GM19468 (cell line): ENCODE results near the gene DPEP1.
"Not testable (repeated sequence)": the region's sequence is repeated elsewhere in the genome, so short reads cannot be mapped to it uniquely, and the experiment has no call there.

Experiments
- ATAC-seq: cut with Tn5 transposase; IDR thresholded peaks from one replicate; pipeline ENCODE4 v1.9.1; 2021; ENCODE audit warnings: mild to moderate bottlenecking, moderate library complexity, moderate number of reproducible peaks; ENCODE audit not compliant: unreplicated experiment; ENCODE audit errors: extremely low read depth

DPEP1 gene

GRCh38 chr16:89576153-89577054, 37.0 kb upstream of the DPEP1 start:
- no peak for ATAC-seq

DNA sequence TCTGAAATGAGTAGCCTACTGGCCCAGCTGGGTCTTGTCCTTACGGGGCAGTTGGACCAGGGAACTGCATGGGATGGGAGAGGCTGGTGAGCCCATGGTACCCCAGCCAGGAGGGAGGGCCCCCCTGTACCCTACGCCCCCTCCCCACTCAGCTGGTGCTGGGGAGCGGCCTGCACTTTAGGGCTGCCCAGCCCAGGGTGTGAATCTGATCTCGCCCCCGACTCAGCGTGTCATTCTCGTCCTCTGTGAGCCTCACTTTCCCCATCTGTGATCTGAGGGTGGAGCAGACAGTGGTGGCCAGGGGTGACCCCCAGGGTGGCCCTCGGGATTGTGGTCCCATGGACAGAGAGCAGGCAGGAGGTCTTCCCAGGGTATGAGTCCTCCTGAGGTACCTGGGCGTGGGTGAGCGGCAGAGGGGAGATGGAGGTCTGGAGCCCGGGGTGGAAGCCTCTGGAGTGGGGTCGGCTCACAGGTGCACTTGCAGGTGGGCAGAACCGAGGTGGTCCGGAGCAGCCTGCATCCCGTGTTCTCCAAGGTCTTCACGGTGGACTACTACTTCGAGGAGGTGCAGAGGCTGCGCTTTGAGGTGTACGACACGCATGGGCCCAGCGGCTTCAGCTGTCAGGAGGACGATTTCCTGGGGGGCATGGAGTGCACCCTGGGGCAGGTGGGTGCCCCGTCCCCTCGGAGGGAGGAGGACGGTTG, 36.2 kb upstream of the DPEP1 start:
- no peak for ATAC-seq

- no peak for ATAC-seq
Observed at GRCh38 chr16:89579351-89579750, 34.1 kb upstream of the DPEP1 start.

DNA sequence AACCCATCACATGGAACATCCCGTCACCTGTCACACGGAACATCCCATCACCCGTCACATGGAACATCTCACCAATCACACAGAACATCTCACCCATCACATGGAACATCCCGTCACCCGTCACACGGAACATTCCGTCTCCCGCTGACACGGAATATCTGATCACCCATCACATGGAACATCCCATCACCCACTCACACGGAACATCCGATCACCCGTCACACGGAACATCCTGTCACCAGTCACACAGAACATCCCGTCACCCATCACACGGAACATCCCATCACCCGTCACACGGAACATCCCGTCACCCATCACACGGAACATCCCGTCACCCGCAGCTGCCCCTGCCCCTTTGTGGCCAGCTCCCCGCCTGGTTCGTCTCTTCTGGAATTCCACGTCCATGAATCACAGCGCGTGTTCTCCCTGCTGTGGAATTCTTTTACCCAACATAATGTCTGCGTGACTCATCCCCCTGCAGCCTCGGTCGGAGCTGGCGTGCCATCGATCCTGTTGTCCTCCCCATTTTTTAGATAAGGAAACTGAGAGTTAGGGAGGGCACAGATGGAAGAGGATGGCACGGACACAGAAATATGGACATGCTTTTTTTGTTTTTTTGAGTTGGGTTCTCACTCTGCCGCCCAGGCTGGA, 32.3 kb upstream of the DPEP1 start:
- no peak for ATAC-seq

- no peak for ATAC-seq
Observed at GRCh38 chr16:89581861-89582563, 31.4 kb upstream of the DPEP1 start.

- no peak for ATAC-seq
Observed at GRCh38 chr16:89582614-89583196, 30.7 kb upstream of the DPEP1 start.

- ATAC-seq = no peak
Observed at GRCh38 chr16:89583197-89583894, 30.1 kb upstream of the DPEP1 start.

DNA sequence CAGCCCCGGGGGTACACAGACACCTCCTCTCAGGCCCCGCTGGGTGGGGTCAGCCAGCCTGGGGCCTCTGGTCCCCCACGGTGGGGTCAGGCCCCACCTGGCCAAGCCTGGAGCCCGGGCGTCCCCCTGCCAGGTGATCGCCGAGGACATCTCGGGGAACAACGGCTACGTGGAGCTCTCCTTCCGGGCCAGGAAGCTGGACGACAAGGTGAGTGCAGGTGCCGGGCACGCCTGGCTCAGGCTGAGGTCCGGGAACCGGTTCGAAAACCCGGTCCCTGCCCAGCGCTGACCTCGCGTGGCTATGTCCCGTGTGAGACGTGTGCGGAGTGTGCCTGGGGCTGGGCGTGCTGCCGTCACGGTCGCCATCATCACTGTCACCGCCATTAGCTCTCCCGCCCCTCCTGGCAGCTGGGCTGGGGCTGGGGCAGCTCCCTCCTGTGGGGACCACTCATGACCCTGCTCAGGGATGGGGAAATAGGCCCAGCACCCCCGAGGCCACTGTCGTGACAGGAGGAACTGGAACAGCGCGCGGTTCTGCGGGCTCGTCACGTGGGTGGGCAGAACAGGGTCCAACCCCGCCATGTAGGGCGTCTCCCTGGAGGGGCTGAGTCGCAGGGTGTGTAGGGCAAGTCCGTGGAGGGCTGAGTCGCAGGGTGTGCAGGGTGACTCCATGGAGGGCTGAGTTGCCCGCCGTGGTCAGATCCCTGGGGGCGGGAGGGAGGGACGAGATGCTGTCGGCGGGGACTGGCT, 29.4 kb upstream of the DPEP1 start:
- no peak for ATAC-seq

DNA sequence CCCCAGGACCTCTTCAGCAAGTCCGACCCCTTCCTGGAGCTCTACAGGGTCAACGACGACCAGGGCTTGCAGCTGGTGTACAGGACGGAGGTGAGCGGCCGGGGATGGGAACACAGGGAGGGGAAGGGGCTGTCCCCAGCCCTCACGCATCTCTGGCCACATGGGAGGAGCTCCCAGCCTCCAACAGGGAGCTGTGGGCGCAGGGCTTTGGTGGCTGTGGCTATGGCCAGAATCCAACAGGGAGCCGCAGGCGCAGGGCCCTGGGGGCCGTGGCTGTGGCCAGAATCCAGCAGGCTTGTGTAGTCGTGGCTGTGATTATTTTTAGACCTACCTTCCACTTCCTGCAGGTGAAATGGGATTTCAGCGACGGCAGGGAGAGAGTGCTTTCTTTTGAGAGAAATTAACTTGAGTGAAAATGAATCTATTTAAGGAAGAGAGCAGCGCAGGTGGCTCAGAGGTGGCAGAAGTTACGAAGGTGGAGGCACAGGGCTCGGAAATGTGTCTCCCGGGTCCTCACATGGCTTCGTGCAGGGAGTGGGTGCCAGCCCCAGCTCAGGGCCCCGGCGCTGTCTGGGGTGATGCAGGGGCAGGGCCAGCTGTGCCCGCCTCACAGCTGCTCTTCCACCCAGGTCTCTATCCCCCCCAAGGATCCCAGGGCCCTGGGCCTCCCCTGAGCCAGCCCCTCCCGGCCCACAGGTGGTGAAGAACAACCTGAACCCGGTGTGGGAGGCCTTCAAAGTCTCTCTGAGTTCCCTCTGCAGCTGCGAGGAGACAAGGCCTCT, 28.5 kb upstream of the DPEP1 start:
- no peak for ATAC-seq

DNA sequence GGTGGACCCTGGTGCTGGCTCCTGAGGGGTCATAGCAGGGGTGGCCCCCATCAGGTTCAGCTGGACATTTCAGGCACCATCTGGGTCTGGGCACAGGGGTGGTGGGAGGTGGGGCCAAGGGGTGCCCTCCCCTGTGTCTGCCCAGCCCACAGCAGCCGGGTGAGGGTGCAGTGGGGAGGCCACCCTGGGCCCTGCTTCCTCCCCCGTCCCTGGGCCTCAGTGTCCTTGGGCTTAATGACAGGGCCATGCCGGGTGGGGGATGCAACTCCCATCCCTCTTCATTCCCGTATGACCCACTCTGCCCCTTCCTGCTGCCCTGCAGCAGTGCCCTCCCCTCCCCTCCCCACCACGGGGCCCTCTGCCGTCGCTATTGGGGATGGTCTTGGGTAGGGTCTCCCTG, 27.2 kb upstream of the DPEP1 start:
- ATAC-seq = no peak

DNA sequence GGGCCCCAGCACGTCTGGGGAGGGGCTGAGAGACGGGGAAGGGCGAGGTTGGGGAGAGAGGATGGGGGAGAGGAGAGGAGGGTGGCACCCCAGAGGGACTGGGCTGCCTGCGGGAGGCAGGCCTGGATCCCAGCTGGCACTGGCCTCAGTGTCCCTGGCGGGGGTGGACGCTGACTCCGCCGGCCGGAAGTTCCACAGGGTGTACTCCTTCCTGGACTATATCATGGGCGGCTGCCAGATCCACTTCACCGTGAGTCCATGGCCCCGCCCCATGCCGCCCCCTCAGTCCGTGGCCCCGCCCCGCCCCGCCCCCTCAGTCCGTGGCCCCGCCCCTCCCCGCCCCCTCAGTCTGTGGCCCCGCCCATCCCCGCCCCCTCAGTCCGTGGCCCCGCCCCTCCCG, 26.6 kb upstream of the DPEP1 start:
- no peak for ATAC-seq

DNA sequence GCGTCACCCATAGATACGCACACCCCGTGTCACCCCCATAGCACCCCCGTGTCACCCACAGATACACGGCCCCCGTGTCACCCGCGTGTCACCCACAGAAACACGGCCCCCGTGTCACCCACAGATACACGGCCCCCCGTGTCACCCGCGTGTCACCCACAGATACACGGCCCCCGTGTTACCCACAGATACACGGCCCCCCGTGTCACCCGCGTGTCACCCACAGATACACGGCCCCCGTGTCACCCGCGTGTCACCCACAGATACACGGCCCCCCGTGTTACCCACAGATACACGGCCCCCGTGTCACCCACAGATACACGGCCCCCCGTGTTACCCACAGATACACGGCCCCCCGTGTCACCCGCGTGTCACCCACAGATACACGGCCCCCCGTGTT, 25.8 kb upstream of the DPEP1 start:
- not testable (repeated sequence) for ATAC-seq

DNA sequence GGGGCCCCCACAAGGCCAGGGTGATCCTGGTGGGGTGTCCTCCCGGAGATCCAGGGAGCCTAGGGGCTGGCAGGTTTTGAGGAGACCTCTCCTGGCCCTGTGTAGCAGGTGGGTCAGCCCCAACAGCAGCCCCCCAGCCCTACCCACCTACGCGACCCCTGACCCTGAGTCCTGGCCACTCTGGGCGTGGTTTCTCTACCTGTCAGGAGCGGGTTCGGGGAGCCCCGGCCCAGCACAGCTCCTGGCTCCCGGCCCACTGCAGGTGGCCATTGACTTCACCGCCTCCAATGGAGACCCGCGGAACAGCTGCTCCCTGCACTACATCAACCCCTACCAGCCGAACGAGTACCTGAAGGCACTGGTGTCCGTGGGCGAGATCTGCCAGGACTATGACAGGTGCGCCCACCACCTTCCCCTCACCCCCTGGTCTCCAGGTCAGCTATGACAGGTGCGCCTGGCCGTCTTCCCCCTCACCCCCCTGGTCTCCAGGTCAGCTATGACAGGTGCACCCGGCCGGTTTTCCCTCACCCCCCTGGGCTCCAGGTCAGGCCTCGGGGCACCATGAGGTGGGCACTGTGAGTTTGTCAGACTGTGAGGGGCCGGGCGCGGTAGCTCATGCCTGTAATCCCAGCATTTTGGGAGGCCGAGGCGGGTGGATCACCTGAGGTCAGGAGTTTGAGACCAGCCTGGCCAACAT, 24.9 kb upstream of the DPEP1 start:
- ATAC-seq = no peak

DNA sequence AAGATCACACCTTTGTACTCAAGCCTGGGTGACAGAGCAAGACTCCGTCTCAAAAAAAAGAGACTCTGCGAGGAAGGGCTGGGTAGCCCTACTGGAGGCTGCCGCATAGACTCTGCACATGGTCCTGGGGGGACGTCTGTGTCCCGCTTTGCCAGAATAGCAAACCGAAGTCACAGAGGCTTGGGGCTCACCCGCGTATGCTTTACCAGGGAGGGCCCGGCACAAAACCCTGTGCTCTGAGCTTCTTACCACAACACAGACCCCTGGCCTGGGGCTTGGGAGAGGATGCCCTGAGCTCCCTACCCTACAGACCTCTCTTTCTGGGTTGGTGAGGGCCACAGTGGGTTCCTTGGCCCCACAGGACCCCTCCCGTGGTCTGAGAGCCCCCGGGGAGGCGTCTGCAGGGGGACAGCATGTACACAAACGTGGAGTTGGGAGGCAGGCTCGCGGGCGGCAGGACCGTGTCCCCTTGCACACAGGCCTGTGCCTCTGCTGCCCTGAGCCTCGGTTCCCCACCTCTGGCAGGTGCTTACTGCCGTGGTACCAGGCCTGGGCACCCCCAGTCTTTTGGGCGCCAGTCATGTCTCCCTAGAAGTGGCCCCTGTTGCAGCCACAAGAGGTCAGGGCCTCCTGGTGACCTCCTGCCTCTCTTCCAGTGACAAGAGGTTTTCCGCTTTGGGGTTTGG, 24.1 kb upstream of the DPEP1 start:
- no peak for ATAC-seq

- no peak for ATAC-seq
Observed at GRCh38 chr16:89593841-89594240, 19.6 kb upstream of the DPEP1 start.

DNA sequence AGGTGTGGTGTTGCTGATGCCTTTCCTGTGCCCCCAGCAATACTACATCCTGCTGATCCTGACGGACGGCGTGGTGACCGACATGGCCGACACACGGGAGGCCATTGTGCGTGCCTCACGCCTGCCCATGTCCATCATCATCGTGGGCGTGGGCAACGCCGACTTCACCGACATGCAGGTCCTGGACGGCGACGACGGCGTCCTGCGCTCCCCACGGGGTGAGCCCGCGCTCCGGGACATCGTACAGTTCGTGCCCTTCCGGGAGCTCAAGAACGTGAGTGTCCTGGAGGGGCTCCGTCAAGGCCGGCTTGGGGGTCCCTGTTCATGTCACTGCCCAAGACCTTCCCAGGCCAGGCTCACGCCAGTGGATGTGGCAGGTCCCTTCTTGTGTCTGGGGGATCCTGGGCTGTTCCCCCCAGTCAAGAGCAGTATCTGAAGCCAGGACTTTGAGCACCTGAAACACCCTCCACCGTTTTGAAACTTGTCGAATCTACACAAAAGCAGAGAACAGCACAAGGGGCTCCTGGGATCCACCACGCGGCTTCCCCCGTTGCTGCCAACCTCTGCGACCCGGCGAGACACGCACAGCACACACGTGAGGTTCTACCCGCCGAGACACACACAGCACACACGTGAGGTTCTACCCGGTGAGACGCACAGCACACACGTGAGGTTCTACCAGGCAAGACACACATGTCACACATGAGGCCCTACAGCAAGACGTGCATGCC, 17.9 kb upstream of the DPEP1 start:
- ATAC-seq = no peak
